ENCODE results near the gene ZNF554. TPM values are rescaled to one million over a fixed set of nuclear protein-coding genes. Genes with fewer than 3 reads are reported as not detected.

The ZNF554 gene
- polyA plus RNA-seq, 1 experiment = 2.0 TPM

DNA sequence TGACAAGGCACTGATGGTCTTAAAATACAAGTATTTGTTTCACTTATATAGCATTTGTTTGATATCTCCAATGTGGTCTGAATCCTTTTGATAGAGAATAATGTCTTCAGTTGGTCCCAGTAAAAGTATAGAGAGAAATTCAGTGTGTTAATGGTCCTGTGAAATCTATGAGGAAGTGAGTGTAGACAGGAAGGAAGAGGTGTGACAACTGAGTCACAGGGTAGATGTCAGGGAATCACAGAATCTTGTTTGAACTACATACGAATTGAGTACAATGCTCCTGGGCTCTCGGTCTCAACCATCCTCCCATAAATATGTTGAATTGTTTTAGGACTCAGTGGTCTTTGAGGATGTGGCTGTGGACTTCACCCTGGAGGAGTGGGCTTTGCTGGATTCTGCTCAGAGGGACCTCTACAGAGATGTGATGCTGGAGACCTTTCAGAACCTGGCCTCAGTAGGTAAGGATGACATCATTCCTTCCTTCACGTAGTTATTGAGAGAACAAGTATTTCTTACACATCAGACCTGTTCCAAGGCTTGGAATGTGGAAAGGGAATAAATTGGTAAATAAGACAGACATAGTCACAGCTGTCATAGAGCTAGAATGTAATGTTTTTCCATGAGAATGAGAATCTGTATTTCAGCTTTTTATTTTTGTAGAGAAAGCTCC, 30.7 kb downstream of the ZNF554 start:
- peaks cover 68% of the 10 kb centered on the region for H3K9me3 ChIP-seq (ENCODE audit: control insufficient read depth, insufficient read depth, low read length)
- H3K27ac ChIP-seq (ENCODE audit: low read depth, low read length) = no peak overlapping the region
- POLR2A ChIA-PET = no interaction called here
- no peaks in the 10 kb centered on the region for H3K27me3 ChIP-seq (ENCODE audit: control insufficient read depth, insufficient read depth, low read length)
- CTCF ChIA-PET = interaction anchor here (1.0 to 1.3 kb wide), 3 partner anchors 9 to 37 kb away, joined by 3 to 7 read pairs (median 4); partner anchors contain the start of gene ZNF555
- DNase-seq (ENCODE audit: low read depth, low spot score) = no peak
- TF ChIP-seq, protein P1, sequence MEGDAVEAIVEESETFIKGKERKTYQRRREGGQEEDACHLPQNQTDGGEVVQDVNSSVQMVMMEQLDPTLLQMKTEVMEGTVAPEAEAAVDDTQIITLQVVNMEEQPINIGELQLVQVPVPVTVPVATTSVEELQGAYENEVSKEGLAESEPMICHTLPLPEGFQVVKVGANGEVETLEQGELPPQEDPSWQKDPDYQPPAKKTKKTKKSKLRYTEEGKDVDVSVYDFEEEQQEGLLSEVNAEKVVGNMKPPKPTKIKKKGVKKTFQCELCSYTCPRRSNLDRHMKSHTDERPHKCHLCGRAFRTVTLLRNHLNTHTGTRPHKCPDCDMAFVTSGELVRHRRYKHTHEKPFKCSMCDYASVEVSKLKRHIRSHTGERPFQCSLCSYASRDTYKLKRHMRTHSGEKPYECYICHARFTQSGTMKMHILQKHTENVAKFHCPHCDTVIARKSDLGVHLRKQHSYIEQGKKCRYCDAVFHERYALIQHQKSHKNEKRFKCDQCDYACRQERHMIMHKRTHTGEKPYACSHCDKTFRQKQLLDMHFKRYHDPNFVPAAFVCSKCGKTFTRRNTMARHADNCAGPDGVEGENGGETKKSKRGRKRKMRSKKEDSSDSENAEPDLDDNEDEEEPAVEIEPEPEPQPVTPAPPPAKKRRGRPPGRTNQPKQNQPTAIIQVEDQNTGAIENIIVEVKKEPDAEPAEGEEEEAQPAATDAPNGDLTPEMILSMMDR (IDR thresholded peaks at IDR 0.05; ENCODE audit: low read depth, low read length) = no peak
- H3K4me3 ChIP-seq (ENCODE audit: low read depth, low read length) = no peak overlapping the region

DNA sequence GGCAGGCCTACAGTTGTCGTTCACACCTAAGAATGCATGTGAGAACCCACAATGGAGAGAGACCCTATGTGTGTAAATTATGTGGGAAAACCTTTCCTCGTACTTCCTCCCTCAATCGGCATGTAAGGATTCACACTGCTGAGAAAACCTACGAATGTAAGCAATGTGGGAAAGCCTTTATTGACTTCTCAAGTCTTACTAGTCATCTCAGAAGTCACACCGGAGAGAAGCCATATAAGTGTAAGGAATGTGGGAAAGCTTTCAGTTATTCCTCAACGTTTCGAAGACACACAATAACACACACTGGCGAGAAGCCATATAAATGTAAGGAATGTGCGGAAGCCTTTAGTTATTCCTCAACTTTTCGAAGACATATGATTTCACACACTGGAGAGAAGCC, 32.9 kb downstream of the ZNF554 start:
- H3K27me3 ChIP-seq (ENCODE audit: control insufficient read depth, insufficient read depth, low read length) = no peaks in the 10 kb centered on the region
- no peak for DNase-seq (ENCODE audit: low read depth, low spot score)
- POLR2A ChIA-PET = no interaction called here
- H3K9me3 ChIP-seq (ENCODE audit: control insufficient read depth, insufficient read depth, low read length) = peaks cover 60% of the 10 kb centered on the region
- TF ChIP-seq, protein P1 (IDR thresholded peaks at IDR 0.05; ENCODE audit: low read depth, low read length) = no peak
- H3K4me3 ChIP-seq (ENCODE audit: low read depth, low read length) = no peak overlapping the region
- CTCF ChIA-PET = no interaction called here
- no peak overlapping the region for H3K27ac ChIP-seq (ENCODE audit: low read depth, low read length)

DNA sequence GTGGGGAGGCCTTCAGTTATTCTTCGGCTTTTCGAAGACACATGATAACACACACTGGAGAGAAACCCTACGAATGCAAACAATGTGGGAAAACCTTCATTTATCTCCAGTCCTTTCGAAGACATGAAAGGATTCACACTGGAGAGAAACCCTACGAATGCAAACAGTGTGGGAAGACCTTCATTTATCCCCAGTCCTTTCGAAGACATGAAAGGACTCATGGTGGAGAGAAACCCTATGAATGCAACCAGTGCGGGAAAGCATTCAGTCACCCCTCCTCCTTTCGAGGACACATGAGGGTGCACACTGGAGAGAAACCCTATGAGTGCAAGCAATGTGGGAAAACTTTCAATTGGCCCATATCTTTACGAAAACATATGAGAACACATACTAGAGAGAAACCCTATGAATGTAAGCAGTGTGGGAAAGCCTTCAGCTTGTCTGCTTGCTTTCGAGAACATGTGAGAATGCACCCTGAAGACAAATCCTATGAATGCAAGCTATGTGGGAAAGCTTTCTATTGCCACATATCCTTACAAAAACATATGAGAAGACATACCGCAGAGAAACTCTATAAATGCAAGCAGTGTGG, 33.4 kb downstream of the ZNF554 start:
- ChIA-PET CTCF (no interaction called here), POLR2A (no interaction called here)
- DNase-seq (ENCODE audit: low read depth, low spot score) = no peak
- no peaks in the 10 kb centered on the region for H3K27me3 ChIP-seq (ENCODE audit: control insufficient read depth, insufficient read depth, low read length)
- no peak overlapping the region for H3K4me3 ChIP-seq (ENCODE audit: low read depth, low read length)
- TF ChIP-seq, protein P1 (IDR thresholded peaks at IDR 0.05; ENCODE audit: low read depth, low read length) = no peak
- no peak overlapping the region for H3K27ac ChIP-seq (ENCODE audit: low read depth, low read length)
- peaks cover 60% of the 10 kb centered on the region for H3K9me3 ChIP-seq (ENCODE audit: control insufficient read depth, insufficient read depth, low read length)

DNA sequence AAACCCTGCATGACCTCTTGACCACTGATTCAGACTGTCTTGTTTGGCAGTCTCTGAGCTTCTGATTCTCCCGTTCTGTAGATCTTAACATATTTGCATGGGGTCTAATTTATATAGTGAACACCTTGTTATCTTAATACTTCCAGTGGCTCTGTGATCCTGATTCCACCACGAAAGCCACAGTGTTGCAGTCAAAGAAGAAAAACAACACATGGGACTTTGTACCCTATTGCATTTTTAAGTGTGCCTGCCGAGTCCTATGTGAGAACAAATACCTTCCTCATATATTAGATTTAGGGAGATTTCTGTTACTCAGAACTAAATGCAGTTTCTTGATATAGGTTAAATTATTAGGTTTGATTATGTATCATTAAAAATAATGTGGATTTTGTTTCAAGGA, 35.2 kb downstream of the ZNF554 start:
- POLR2A ChIA-PET = no interaction called here
- peaks cover 61% of the 10 kb centered on the region for H3K9me3 ChIP-seq (ENCODE audit: control insufficient read depth, insufficient read depth, low read length)
- no peak for DNase-seq (ENCODE audit: low read depth, low spot score)
- H3K27me3 ChIP-seq (ENCODE audit: control insufficient read depth, insufficient read depth, low read length) = no peaks in the 10 kb centered on the region
- CTCF ChIA-PET = no interaction called here
- no peak overlapping the region for H3K4me3 ChIP-seq (ENCODE audit: low read depth, low read length)
- TF ChIP-seq, protein P1 (IDR thresholded peaks at IDR 0.05; ENCODE audit: low read depth, low read length) = no peak
- H3K27ac ChIP-seq (ENCODE audit: low read depth, low read length) = no peak overlapping the region

DNA sequence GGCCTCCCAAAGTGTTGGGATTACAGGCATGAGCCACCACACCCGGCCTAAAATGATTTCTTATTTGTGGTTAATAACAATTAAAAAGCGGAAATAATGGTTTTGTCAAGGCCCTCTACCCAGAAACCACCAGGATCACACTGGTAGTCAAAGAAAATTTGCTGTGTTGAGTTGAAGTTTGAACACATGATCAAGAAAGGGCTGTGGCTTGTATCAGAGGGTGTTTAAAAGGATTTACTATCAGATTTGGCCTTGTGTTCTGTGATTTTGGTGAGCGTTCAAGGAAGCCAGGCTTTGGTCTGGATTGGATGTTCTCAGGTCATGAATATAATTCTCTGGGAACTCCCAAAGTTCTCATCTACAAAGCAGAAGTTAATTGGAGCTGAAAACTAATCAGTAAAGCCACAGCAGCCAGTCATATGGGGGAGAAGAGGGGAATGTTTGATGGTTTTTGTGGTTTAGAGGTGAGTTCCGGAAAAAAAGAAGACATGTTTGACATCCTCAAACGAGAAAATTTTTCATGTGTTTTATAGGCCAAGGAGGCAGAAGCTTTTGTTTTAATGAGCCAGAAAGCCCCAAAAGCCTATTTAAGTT, 36.9 kb downstream of the ZNF554 start:
- Histone ChIP-seq H3K4me3 (ENCODE audit: low read depth, low read length) (no peak overlapping the region), H3K27me3 (ENCODE audit: control insufficient read depth, insufficient read depth, low read length) (no peaks in the 10 kb centered on the region), H3K9me3 (ENCODE audit: control insufficient read depth, insufficient read depth, low read length) (peaks cover 51% of the 10 kb centered on the region), H3K27ac (ENCODE audit: low read depth, low read length) (no peak overlapping the region)
- TF ChIP-seq, protein P1 (IDR thresholded peaks at IDR 0.05; ENCODE audit: low read depth, low read length) = no peak
- POLR2A ChIA-PET = no interaction called here
- CTCF ChIA-PET = no interaction called here
- DNase-seq (ENCODE audit: low read depth, low spot score) = no peak

All from AG04450 (cell line).